ENCODE data around the gene YIPF3. TPM values are rescaled to one million over a fixed set of nuclear protein-coding genes. Genes with fewer than 3 reads are reported as not detected.

Gene YIPF3
- total RNA-seq, 4 donors from 2014 or later, result 67.9 to 109 (median 91.3) TPM

DNA sequence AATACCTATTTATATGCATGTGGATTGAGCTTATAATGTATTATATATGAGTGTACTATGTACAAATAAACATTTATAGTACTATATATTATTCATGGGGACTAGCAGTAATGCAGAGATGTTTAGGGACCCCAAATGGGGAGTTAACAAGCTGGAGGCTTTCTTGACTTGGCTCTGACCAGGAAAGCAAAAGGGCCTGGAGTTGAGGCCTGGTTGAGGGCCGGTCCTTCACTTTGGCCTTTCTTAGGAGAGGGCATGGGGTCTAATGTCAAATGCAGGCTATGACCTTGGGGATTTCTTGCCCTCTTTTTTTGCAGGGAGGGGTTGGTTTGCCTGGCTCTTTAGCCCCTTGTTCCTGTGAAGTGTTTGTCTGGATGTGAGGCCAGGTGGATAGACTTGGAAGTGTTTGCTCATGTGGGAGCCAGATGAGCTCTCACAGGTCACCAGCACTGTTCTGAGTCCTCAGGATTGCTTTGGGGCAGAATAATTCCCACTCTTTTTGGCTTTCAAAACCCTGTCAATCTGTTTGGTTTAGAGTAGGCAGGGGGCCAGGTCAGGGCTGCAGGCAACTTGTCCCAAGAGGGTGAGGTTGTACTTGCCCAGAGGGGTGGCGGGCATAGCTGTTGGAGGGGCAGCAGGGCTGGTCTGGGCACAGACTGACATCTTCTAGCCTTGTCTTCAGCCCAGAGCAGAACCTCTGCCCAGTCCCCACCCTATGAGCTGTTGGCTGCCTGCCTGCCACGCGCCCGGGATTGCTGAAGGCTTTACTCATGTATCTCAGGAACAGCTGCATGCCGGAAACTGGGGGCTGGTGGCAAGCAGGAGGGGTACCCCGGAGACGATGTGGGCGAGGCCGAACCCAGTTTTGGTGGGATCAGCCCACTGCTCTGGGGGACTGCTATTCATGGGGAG is 24.7 kb downstream of the YIPF3 start:
- ATAC-seq (ENCODE audit: low FRiP score) (peak; percentile 90), DNase-seq (ENCODE audit: low spot score) (peak; percentile 56)
- TF ChIP-seq, protein P1, sequence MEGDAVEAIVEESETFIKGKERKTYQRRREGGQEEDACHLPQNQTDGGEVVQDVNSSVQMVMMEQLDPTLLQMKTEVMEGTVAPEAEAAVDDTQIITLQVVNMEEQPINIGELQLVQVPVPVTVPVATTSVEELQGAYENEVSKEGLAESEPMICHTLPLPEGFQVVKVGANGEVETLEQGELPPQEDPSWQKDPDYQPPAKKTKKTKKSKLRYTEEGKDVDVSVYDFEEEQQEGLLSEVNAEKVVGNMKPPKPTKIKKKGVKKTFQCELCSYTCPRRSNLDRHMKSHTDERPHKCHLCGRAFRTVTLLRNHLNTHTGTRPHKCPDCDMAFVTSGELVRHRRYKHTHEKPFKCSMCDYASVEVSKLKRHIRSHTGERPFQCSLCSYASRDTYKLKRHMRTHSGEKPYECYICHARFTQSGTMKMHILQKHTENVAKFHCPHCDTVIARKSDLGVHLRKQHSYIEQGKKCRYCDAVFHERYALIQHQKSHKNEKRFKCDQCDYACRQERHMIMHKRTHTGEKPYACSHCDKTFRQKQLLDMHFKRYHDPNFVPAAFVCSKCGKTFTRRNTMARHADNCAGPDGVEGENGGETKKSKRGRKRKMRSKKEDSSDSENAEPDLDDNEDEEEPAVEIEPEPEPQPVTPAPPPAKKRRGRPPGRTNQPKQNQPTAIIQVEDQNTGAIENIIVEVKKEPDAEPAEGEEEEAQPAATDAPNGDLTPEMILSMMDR (IDR thresholded peaks at IDR 0.05), result no peak

DNA sequence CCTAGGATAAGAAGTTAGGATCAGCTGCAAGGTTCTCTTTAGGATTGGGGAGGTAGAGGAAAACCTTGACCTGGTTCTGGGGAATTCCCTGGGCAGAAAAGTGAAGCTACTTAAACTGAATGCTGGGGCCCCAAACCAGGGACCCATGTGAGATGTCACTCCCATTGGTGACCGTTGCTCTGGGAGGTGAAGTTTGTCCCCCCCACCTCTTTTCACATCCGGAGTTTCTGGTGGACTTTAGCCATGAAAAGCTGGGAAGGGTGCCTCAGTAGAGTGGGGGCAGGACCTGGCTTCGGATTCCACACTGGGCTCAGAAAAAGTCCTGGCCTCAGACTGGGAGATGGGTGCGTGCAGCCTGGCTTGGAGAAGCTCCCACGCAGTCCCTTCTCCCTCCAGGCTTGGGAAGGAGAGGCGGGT is 26.2 kb downstream of the YIPF3 start:
- no peak for DNase-seq (ENCODE audit: low spot score)
- TF ChIP-seq, protein P1 (IDR thresholded peaks at IDR 0.05), result no peak
- no peak for ATAC-seq (ENCODE audit: low FRiP score)

DNA sequence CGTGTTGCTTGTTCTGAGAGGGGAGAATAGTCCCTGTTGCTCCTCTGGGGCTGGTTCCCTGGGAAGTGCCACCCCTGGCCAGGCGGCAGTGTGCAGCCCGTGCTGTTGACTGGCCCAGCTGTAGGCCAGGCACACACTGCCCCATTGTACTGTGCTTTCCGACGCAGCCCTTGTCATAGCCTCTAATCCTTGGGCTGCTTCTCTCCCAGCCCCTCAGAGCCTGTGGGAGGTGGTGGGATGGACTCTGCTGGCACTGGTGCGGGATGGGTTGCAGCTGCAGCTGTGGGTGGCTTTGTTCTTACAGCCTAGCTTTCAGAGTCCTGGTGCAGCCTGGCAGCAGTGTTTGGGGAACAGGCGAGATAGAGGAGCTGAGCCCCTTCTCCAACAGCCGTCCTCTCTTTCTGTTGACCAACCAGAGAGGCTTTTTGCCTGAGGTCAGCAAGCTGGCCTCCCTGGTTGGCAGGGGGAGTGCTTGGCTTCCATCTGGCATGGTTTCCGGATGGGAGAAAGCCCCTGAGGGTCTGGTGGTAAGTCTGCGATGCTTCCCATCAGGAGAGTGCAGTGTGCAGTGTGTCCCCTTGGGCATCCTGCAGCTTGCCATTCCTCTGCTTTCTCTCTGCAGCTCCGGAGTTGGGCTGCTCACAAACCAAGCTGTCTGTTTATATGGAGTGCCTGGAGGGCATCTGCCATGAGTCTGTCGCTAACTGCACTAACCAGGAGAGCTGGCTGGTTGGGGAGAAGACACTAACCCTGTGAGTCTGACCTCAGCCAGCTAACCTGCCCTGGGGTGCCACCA is 27.3 kb downstream of the YIPF3 start:
- TF ChIP-seq, protein P1 (IDR thresholded peaks at IDR 0.05), result no peak
- no peak for DNase-seq (ENCODE audit: low spot score)
- ATAC-seq (ENCODE audit: low FRiP score), result no peak

DNA sequence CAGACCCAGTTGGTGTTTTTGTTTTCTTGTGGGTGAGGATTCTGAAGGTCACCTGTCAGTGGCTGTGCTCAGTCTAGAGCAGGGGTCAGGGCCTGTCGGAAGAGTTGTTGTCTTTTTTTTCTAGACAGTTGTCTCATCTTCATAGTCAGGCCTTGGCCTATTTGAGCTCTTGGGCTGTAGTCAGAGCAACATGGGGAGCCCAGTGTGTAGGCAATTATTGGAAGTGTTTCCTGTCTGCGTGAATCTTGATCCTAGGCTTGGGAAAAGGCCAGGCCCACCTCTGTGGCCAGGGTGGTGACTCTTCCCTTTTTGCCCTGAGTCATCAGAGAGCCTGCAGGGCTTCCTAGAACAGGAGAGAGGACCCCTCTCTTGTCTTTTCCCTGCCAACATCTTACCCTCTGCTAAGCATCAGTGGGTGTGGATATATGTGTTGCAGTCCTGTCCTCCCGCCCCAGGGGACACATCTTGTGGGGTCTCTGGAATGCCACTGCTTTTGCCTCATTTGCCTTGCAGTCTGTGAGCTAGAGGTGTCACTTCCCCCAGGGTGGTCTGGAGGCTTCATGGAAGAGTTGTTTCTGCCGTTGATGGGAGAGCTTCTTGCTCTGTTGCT is 28.0 kb downstream of the YIPF3 start:
- DNase-seq (ENCODE audit: low spot score) (no peak), ATAC-seq (ENCODE audit: low FRiP score) (no peak)
- TF ChIP-seq, protein P1 (IDR thresholded peaks at IDR 0.05), result no peak

DNA sequence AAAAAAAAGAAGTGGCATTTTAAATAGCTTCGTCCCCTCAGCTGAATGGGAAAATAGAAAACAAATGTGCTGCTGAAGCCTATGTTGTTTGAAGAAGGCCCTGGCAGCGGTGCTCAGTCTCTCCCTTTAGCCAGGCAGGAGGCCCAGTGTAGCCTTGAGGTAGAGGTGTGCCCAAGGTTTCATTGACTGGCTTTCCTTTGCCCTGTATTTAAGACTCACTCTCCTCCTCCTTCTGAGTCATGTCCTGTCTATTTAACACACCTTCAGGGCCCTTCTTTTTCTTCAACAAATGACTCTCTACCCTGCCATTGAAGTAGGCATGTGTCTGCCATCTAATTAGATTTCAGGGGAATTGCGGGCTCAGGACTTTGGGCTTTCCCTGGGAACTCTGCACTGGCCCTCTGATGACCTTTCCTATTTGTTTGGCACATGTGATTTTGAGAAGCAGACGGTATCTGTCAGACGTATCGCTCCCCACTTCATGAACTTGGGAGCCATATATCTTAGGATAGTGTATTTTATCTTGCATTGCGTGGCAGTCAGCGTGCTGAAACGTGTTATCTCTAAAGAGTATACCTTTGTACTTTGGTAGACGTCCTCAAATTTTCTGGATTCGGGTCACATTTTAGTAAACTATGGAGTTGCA is 35.0 kb downstream of the YIPF3 start:
- TF ChIP-seq, protein P1 (IDR thresholded peaks at IDR 0.05), result no peak
- DNase-seq (ENCODE audit: low spot score) (no peak), ATAC-seq (ENCODE audit: low FRiP score) (no peak)

DNA sequence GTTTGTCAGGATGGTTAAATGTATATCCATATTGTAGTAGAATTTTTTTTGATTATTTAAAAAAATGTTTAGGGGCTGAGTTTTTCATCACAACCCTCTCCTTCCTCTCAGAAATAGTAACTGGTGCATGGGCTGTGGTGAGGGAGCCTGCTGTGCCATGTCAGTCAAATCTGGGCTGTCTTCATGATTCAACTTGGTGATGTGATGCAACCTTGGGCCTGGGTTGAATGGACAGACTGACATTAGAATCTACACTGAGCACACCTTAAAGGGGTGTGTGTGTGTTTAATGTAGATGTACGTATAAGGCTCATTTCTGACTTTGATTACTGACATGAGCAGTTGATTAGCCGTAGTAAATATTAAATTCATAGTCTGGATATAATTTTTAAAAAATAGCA is 35.7 kb downstream of the YIPF3 start:
- ATAC-seq (ENCODE audit: low FRiP score) (no peak), DNase-seq (ENCODE audit: low spot score) (no peak)
- TF ChIP-seq, protein P1 (IDR thresholded peaks at IDR 0.05), result no peak
